Cardiac septum (tissue), 1 donor: ENCODE measurements around the gene UGT2B10. TPM values are rescaled to one million over a fixed set of nuclear protein-coding genes. Genes with fewer than 3 reads are reported as not detected.
"Not testable (repeated sequence)": the region's sequence is repeated elsewhere in the genome, so short reads cannot be mapped to it uniquely, and the experiment has no call there.

Experiments
- DNase-seq: peaks from one replicate; pipeline ENCODE4 v3.0.0-alpha.2; 2020; ENCODE audit warnings: low spot score
- intact Hi-C: fragments of 100-400 bp; cut with DNase I; formaldehyde crosslinking; loops from one replicate; pipeline ENCODE4 v1.14.0; 2022
- long read RNA-seq: library from polyadenylated mRNA; unstranded; transcript quantifications from one replicate; pipeline ENCODE4 v2.0.0, GENCODE V29; 2021
- total RNA-seq: library from RNA; stranded (reverse); fragmentation: NEBNext Ultra II Directional; extraction: Animal tissue kit (Norgen Biotek cat#: 25700); gene quantifications from one replicate; pipeline ENCODE4 v1.2.1, GENCODE V29; 2021
- donor health status: DM: no; HTN: no; CAD: no.

The UGT2B10 gene
- total RNA-seq, result not detected
- long read RNA-seq, result 0 reads

DNA sequence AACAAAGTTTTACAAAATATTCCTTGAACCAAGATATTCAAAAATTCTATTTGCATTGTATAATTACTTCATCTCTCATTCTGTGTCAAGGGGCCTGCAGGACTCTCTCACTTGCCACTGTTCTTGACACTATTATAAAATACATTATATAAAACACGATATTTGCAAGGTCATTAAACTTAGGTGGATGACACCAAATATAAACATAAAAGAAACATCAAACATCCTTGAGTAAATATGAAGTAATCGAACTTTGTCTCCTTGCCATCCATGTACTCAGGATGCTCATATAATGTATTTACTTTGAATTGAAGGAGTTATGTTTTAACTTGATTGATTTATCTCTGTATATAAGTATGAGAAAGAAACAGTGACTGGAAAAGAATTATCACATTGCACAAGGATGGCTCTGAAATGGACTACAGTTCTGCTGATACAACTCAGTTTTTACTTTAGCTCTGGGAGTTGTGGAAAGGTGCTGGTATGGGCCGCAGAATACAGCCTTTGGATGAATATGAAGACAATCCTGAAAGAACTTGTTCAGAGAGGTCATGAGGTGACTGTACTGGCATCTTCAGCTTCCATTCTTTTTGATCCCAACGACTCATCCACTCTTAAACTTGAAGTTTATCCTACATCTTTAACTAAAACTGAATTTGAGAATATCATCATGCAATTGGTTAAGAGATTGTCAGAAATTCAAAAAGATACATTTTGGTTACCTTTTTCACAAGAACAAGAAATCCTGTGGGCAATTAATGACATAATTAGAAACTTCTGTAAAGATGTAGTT is at the start of gene UGT2B10:
Gene UGT2B10 (plus strand): TSS at position 378 of the 793 bp plus-strand sequence. CDS start 26 bp downstream, at position 404.
- DNase-seq, intact Hi-C loops: not testable (repeated sequence)

DNA sequence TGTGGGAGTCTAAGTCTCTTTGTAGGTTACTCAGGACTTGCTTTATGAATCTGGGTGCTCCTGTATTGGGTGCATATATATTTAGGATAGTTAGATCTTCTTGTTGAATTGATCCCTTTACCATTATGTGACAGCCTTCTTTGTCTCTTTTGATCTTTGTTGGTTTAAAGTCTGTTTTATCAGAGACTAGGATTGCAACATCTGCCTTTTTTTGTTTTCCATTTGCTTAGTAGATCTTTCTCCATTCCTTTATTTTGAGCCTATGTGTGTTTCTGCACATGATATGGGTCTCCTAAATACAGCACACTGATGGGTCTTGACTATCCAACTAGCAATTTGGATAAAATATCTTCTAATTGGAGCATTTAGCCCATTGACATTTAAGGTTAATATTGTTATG is 44.0 kb upstream of the UGT2B10 start:
- intact Hi-C loops, DNase-seq: not testable (repeated sequence)

GRCh38 chr4:68773699-68774098 is 42.1 kb upstream of the UGT2B10 start:
- no peak for DNase-seq
- intact Hi-C loops, result no loop called here

- intact Hi-C loops, result no loop called here
- DNase-seq, result no peak
Measured at GRCh38 chr4:68780232-68780631, 35.6 kb upstream of the UGT2B10 start.

- DNase-seq, result no peak
- intact Hi-C loops, result no loop called here
Measured at GRCh38 chr4:68797048-68797447, 18.7 kb upstream of the UGT2B10 start.

DNA sequence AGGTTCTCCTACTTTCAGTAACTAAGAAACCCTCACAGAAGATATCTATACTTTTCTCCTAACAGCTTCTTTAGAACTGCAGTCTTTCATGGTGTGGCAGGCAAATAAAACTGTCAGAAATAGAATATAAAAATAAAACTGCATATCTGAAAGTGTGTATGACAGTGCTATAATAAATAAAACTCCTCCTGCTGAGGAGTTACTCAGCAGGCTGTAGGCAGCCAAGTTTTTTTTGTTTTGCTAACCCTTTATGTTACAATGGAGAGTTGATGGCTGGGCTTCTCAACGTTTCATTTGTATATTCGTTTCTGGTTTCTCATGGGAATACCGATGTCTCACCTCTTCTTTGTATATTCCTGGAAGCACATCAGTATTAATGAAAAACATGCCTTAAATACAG is 18.2 kb upstream of the UGT2B10 start:
- intact Hi-C loops, result no loop called here
- no peak for DNase-seq

GRCh38 chr4:68803013-68803412 is 12.8 kb upstream of the UGT2B10 start:
- no peak for DNase-seq
- intact Hi-C loops, result no loop called here

DNA sequence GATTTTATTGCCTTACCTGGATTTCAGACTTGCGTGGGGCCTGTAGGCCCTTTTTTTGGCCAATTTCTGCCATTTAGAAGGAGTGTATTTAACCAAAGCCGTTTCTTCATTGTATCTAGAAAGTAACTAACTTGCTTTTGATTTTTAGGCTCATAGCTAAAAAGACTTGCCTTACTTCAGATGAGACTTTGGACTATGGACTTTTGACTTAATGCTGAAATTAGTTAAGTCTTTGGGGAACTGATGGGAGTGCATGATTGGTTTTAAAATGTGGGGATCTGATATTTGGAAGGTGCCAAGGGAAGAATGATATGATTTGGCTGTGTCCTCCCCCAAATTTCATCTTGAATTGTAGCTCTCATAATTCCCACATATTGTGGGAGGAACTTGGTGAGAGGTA is 7.7 kb upstream of the UGT2B10 start:
- intact Hi-C loops, result no loop called here

DNA sequence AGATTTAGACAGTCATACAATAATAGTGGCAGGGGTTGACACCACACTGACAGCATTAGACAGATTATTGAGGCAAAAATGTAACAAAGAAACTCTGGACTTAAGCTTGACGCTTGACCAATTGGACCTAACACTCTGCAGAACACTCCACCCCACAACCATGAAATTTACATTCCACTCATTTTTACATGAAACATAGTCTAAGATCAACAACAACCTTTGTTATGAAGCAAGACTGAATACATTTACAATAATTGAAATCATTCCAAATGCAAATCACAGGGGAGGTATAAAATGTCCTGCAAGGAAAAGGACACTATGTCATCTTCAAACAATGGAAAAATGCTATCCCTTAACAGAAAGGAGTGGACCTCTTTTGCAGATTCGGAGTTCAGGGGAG is 4.9 kb upstream of the UGT2B10 start:
- intact Hi-C loops, result no loop called here
- DNase-seq, result no peak

More for the DNA sequence above, 7.7 kb upstream of the UGT2B10 start:
- DNase-seq, result no peak

DNA sequence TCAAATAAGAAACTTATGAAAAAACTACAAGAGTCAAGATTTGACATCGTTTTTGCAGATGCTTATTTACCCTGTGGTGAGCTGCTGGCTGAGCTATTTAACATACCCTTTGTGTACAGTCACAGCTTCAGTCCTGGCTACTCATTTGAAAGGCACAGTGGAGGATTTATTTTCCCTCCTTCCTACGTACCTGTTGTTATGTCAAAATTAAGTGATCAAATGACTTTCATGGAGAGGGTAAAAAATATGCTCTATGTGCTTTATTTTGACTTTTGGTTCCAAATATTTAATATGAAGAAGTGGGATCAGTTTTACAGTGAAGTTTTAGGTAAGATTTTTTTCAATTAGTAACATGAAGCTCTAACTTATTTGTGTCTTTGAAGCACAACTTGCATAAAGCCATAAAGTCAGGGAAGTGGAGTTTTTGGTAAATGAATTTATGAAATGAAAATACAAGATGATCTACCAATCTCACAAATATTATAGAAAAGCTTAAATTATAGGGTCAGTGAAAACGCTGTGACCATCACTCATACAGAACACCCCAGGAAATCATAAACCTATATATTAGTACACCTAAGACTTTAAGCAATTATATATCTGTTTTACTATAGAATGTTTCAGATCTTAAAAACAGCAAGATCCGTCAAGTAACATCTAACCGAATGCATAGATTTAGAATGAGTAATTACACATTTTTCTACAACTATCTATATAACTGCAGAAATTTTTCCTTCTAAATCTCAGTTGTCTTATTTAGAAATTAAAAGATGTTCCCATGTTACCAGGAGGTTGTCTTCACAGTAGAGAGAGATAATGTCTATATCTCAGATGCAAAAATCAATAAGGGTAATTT is 844 bp downstream of the UGT2B10 start:
- intact Hi-C loops, DNase-seq: not testable (repeated sequence)

DNA sequence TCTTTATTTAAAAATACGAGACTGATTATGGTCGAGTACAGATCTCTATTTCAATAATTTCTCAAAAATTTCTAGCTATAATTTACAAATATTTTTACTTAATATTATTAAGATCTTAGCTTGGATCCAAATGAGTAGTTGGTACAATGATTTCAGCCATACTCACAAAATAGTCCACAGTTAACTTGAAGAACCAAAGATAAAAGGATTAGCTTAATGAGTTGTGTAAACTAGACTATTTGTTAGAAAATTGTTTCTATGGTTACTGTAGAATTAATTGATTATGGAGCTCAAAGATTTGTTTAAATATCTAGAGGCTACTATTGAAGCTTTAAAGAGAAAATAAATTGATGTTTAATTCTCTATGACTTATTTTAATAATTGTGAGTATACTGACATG is 1.6 kb downstream of the UGT2B10 start:
- intact Hi-C loops, result no loop called here
- DNase-seq, result no peak

DNA sequence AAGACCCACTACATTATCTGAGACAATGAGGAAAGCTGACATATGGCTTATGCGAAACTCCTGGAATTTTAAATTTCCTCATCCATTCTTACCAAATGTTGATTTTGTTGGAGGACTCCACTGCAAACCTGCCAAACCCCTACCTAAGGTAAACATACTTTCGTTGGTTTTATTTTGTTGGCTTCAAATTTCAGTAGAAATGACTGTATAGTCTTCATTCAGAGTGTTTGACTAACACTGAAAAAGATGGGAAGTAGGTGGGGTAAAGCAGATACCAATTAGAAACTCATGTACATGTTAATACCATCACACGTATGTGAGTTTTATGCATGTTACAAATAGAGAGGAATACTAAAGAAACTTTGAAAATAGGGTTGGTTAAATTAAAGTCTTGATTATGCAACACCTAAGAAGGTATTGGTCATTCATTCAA is 2.3 kb downstream of the UGT2B10 start:
- intact Hi-C loops, DNase-seq: not testable (repeated sequence)

DNA sequence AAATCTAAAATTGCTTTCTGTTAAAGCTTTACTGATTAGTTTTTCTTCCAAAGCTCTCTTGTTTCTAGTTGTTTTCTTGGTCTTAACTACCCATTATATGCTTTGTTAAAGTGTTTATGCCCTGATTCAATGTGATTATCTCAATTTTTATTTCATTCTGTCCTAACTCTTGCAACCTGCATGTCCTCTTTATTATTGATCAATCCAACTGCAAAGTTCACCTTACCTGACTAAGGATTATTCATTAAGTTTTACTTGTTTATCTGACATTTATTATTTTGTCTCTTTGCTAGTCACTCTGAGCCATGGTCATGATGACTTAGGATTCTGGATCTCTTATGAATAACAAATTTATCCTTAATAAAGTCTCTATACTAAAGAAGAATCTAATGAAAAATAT is 15.8 kb downstream of the UGT2B10 start:
- DNase-seq, result no peak
- intact Hi-C loops, result no loop called here

DNA sequence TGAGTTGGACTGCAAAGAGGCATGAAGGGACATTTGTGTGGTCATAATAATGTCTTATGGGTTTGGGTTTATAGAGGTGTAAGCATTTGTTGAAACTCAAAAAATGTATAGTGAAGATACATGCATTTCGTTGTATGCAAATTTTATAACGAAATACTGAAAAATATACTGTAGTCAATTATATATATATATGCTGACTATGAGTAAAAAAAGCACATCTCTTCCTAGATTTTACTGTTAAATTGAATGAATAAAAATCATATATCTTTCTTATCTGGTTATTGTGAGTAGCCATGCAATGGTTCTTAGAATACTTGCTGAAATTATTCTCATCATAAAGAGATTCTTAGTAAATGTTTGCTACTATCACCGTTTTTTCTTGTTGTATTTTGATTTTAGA is 34.5 kb downstream of the UGT2B10 start:
- intact Hi-C loops, result no loop called here
- DNase-seq, result no peak

GRCh38 chr4:68855771-68856170 is 40.0 kb downstream of the UGT2B10 start:
- intact Hi-C loops, result no loop called here
- DNase-seq, result no peak

DNA sequence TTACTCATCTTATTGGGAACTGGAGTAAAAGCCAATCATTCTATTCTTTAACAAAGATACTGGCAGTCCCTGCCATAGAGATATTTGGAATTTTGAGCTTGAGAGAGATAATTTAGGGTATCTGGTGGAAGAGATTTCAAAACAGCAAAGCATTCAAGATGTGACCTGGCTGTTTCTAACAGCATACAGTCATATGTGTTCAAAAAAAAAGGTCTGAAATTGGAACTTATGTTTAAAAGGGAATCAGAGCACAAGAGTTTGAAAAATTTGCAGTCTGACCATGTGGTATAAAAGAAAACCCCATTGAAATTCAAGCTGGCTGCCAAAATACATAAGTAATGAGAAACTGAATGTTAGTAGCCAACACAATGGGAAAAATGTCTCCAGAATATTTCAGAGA is 42.2 kb downstream of the UGT2B10 start:
- intact Hi-C loops, result no loop called here
- DNase-seq, result no peak

DNA sequence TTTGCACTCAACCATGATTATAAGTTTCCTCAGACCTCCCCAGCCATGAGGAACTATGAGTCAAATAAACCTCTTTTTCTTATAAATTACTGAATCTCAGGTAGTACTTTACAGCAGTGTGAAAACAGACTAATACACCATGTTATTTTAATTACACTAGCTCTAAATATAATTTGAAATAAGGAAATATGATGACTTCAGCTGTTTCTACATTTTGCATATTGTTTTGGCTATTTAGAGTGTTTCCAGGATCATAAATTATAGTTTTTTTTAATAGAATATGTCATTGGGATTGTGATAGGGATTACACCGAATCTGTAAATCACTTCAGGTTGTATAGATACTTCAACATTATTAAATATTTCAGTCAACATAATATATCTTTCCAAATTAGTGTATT is 43.9 kb downstream of the UGT2B10 start:
- intact Hi-C loops, result no loop called here
- DNase-seq, result no peak

- intact Hi-C loops, result no loop called here
- DNase-seq, result no peak
Measured at GRCh38 chr4:68861057-68861456, 45.3 kb downstream of the UGT2B10 start.

DNA sequence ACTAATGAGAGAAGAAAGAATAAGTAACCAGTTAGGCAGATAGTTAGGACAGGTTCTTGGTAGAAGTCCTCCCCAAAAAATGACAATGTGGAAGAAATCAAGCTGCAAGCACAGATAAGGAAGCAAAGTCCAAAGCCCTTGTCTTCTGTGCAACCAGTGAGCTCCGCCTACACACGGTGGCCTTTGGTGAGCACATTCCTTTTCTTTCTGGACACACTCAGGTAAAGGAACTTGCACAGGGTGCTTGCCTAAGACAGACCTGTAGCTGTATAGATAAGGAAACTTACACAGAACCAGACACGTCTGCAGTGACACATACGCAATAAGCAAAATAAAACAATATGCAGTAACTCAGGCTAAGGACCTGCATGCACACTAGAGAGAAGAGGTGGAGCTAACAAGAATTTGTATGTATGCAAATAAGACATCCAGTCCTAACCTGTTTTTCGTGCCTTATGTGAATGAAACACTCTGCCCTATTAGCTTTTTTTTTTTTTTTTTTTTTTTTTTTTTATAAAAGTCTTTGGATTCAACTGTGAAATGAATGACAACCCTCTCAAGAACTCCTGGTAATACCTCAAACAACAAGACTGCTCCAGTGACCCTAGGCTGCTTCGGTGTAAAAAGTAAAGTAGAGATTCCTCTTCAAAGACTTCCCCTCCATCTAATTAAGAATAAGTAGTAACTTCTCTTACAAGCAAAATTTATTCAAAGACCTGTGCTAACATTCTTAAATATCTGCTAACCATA is 48.8 kb downstream of the UGT2B10 start:
- intact Hi-C loops, result no loop called here
- DNase-seq, result no peak

DNA sequence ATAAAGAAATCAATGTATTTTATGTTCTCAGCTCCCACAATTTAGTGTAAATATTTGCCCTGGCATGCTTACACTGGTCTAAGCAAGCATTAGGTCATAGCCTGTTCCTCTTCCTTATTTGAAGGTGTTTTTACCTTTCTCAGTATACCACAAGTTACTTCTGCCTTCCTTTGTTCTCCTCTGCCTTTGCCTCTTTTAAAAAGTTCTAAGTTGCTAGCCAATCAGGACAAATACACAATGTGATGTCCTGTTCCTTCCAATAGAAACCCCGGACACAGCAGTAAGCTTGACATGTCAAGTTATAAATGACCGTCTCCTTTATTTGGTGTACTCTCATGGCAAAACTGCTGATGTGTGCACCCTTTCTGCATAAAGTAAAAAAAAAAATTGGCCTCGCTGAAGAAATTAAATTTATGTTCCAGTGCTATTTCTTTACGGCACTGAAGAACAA is 49.4 kb downstream of the UGT2B10 start:
- intact Hi-C loops, result no loop called here
- DNase-seq, result no peak
